Nucleus accumbens (tissue), 56 donors: ENCODE measurements around the gene BHLHA15.
"Not testable (repeated sequence)": the region's sequence is repeated elsewhere in the genome, so short reads cannot be mapped to it uniquely, and the experiment has no call there.

Source experiments
- DNase-seq, 56 donors: peaks; one replicate each; lab custom pipeline; 2025; lab: John Stamatoyannopoulos, UW

BHLHA15 gene

GRCh38 chr7:98206451-98207330 is 4.5 kb upstream of the BHLHA15 start:
- no peak for DNase-seq

- DNase-seq = no peak
These were observed 1.9 kb upstream of the BHLHA15 start for GRCh38 chr7:98209166-98209920.

GRCh38 chr7:98210513-98211220 is 572 bp upstream of the BHLHA15 start:
- DNase-seq = peak in 15 of 56 donors; percentile 9 to 70 (median 21)

- peak in 1 of 56 donors; percentile 62 for DNase-seq
These were observed 665 bp downstream of the BHLHA15 start for GRCh38 chr7:98211676-98212531.

- no peak for DNase-seq
These were observed 1.3 kb downstream of the BHLHA15 start for GRCh38 chr7:98212532-98213041.

- DNase-seq = no peak
These were observed 2.2 kb downstream of the BHLHA15 start for GRCh38 chr7:98213296-98213887.

GRCh38 chr7:98213888-98214810 is 2.9 kb downstream of the BHLHA15 start:
- no peak for DNase-seq

GRCh38 chr7:98214811-98215321 is 3.6 kb downstream of the BHLHA15 start:
- no peak for DNase-seq

GRCh38 chr7:98215561-98216495 is 4.6 kb downstream of the BHLHA15 start:
- DNase-seq = no peak

- DNase-seq = no peak
These were observed 5.8 kb downstream of the BHLHA15 start for GRCh38 chr7:98216941-98217622.

GRCh38 chr7:98217623-98218582 is 6.7 kb downstream of the BHLHA15 start:
- DNase-seq = peak in 49 of 56 donors; percentile 11 to 86 (median 61)

- not testable (repeated sequence) for DNase-seq
These were observed 8.1 kb downstream of the BHLHA15 start for GRCh38 chr7:98219382-98219781.

- no peak for DNase-seq
These were observed 10.6 kb downstream of the BHLHA15 start for GRCh38 chr7:98221611-98222532.
